Motor neuron (in vitro differentiated cells): Measurements from ENCODE around the gene CASK. TPM values are rescaled to one million over a fixed set of nuclear protein-coding genes. Genes with fewer than 3 reads are reported as not detected.

Experiments used
- ATAC-seq, 8 experiments: fragments of 200-7000 bp; cut with Tn5 transposase; replicated peaks in 6 of 8; 2 replicates each; pipeline ENCODE4 v1.8.0; 2021; ENCODE audit warnings: mild to moderate bottlenecking in 8 of 8, moderate library complexity in 8 of 8
- H3K27ac ChIP-seq, 2 donors: fragments of 250-450 bp; sonication (Bioruptor Pico); 2 replicates each; pipeline ENCODE4 v1.9.0; 2021; ENCODE audit warnings: antibody characterized with exemption in 2 of 2, mild to moderate bottlenecking in 2 of 2, moderate library complexity in 1 of 2
- H3K4me1 ChIP-seq, 2 donors: fragments of 250-450 bp; sonication (Bioruptor Pico); replicated peaks in 1 of 2; 2 replicates each; pipeline ENCODE4 v1.6.1; 2021; ENCODE audit warnings: antibody characterized with exemption in 2 of 2, mild to moderate bottlenecking in 2 of 2, moderate library complexity in 1 of 2
- H3K4me3 ChIP-seq, 5 donors: fragments of 250-450 bp; sonication (Bioruptor Pico); 2 replicates each; pipeline ENCODE4 v1.9.0; 2021; ENCODE audit warnings: antibody characterized with exemption in 5 of 5, mild to moderate bottlenecking in 5 of 5, moderate library complexity in 4 of 5
- WGBS, 10 experiments: fragments of 450-650 bp; shearing (Covaris generic); methylation state at CpG; one replicate each; pipeline ENCODE4 v1.0.0; 2022; 5-methylcytosine and 5-hydroxymethylcytosine counted together
- in situ Hi-C, 9 experiments: fragments of 400-800 bp; cut with MboI; loops; one replicate each; pipeline ENCODE4 v1.15.0; 2021; ENCODE audit warnings: low sequenced_read_pairs in 9 of 9, low pct_unique_long_range_greater_than_20kb in 2 of 9; ENCODE audit not compliant: unreplicated experiment in 9 of 9
- total RNA-seq, 8 experiments: library from RNA; unstranded; fragments of 300-600 nt; gene quantifications; 2 replicates each; pipeline versions ENCODE4 v1.2.3 to v1.2.4, GENCODE V29; 2022

Gene CASK
- total RNA-seq, 8 experiments from 2014 or later: 15.6 to 51.7 (median 41.5) TPM

GRCh38 chrX:41796577-41796976 is 126.8 kb downstream of the CASK start:
- H3K4me1 ChIP-seq: no peaks in the 10 kb centered on the region
- 20 to 63% methylated on average over 1 of the region's 1 CpG; no CpG with 5 or more reads in 8 of the 10 experiments for WGBS, 10 experiments
- H3K4me3 ChIP-seq: no peak overlapping the region
- no peak for ATAC-seq
- H3K27ac ChIP-seq: no peak overlapping the region
- in situ Hi-C loops: loop anchor here in 1 of 9 experiments (25.0 kb wide), 1 partner anchor 1766 kb away; no protein-coding TSS in a partner anchor

GRCh38 chrX:41796046-41796445 is 127.3 kb downstream of the CASK start:
- no peak for ATAC-seq
- Histone ChIP-seq H3K4me3 (no peak overlapping the region), H3K4me1 (no peaks in the 10 kb centered on the region), H3K27ac (no peak overlapping the region)
- WGBS, 10 experiments: 0 to 100% (median 100%) methylated on average over 1 of the region's 1 CpG; no CpG with 5 or more reads in 5 of the 10 experiments
- in situ Hi-C loops: loop anchor here in 1 of 9 experiments (25.0 kb wide), 1 partner anchor 1766 kb away; no protein-coding TSS in a partner anchor

- in situ Hi-C loops: loop anchor here in 1 of 9 experiments (25.0 kb wide), 1 partner anchor 1773 kb away; no protein-coding TSS in a partner anchor
- no peak overlapping the region for H3K27ac ChIP-seq
- no peak for ATAC-seq
- H3K4me3 ChIP-seq: no peak overlapping the region
- 5 to 100% (median 78%) methylated on average over 1 to 2 of the region's 2 CpGs; no CpG with 5 or more reads in 3 of the 10 experiments for whole genome bisulfite sequencing, 10 experiments
- no peaks in the 10 kb centered on the region for H3K4me1 ChIP-seq
Measured at GRCh38 chrX:41789374-41789773, 134.0 kb downstream of the CASK start.

GRCh38 chrX:41785685-41786084 is 137.7 kb downstream of the CASK start:
- Histone ChIP-seq H3K27ac (no peak overlapping the region), H3K4me3 (no peak overlapping the region), H3K4me1 (no peaks in the 10 kb centered on the region)
- no peak for ATAC-seq
- in situ Hi-C loops: loop anchor here in 1 of 9 experiments (25.0 kb wide), 1 partner anchor 1777 kb away; no protein-coding TSS in a partner anchor
- 17 to 100% (median 60%) methylated on average over 1 of the region's 2 CpGs; no CpG with 5 or more reads in 7 of the 10 experiments for WGBS, 10 experiments

DNA sequence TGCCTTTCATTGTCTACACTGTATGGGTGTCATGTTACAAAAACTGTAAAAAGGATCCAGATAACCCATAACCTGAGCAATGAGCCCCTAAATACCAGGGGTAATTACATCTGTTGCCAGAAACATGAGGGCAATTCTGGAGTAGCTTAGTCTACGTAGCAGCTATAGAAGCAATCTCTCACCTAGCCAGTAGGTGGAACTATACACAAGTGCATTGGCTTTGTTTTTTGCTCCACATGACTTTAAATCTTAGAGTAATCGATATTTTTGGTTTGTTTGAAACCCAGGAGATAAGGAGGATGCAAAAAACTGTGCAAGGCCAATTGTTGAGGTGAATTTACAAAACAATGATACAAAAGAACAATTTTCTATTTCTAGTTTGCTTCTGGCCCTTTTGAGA is 141.9 kb downstream of the CASK start:
- no peak overlapping the region for H3K4me3 ChIP-seq
- no peak overlapping the region for H3K27ac ChIP-seq
- 0 to 21% (median 20%) methylated on average over 1 to 2 of the region's 2 CpGs; no CpG with 5 or more reads in 7 of the 10 experiments for WGBS, 10 experiments
- in situ Hi-C loops: loop anchor here in 1 of 9 experiments (25.0 kb wide), 1 partner anchor 1781 kb away; no protein-coding TSS in a partner anchor
- no peaks in the 10 kb centered on the region for H3K4me1 ChIP-seq
- peak in 3 of 8 experiments; percentile 29 to 34 (median 29) for ATAC-seq

GRCh38 chrX:41779941-41780340 is 143.4 kb downstream of the CASK start:
- no peak overlapping the region for H3K4me3 ChIP-seq
- no peak overlapping the region for H3K27ac ChIP-seq
- in situ Hi-C loops: loop anchor here in 1 of 9 experiments (25.0 kb wide), 1 partner anchor 1782 kb away; no protein-coding TSS in a partner anchor
- 52 to 100% (median 68%) methylated on average over 1 to 3 of the region's 3 CpGs; no CpG with 5 or more reads in 3 of the 10 experiments for WGBS, 10 experiments
- H3K4me1 ChIP-seq: no peaks in the 10 kb centered on the region
- ATAC-seq: no peak

- WGBS, 10 experiments: 60 to 78% (median 78%) methylated on average over 1 of the region's 1 CpG; no CpG with 5 or more reads in 7 of the 10 experiments
- peak in 2 of 8 experiments; percentile 35 to 68 for ATAC-seq
- Histone ChIP-seq H3K4me3 (no peak overlapping the region), H3K27ac (no peak overlapping the region), H3K4me1 (no peaks in the 10 kb centered on the region)
- in situ Hi-C loops: loop anchor here in 1 of 9 experiments (25.0 kb wide), 1 partner anchor 1783 kb away; no protein-coding TSS in a partner anchor
Measured at GRCh38 chrX:41779030-41779564, 144.3 kb downstream of the CASK start.

DNA sequence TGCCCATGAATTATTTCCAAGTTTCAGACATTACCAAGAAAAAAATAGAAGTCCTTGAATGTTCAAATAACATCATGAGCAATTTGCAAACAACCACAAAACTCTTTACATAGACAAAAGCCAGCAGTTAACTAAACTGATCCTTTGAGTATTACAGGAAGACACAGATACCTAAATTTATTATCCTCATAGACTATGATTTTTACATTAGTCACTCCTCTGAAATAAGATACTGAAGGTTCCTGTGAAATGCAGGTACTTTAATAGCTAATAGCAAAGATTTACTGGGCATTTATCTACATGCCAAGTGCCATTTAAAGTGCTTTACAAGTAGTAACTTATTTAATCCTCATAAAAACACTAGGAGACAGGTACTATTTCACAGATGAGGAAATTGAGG is 161.7 kb downstream of the CASK start:
- Histone ChIP-seq H3K4me3 (no peak overlapping the region), H3K4me1 (no peaks in the 10 kb centered on the region), H3K27ac (no peak overlapping the region)
- ATAC-seq: no peak
- in situ Hi-C loops: no loop called here

DNA sequence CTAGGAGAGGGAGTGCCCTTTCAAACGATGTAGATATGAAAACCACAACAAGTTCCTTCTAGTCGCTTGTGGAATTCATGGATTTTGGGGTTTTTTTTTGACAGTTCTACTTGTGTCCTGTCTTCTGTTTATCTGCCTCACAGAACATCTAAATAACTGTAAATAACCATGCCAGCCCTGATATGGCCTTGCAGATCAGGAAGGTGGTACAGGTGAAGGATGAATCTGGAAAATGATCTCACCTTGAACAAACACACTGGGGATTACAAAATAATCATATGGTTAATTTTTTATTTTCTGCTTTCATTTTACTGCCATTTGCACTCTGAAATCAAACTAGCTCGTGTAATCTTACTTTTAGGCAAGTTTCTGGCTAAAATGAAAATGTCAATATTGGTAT is 162.2 kb downstream of the CASK start:
- 20 to 93% (median 89%) methylated on average over 1 to 3 of the region's 3 CpGs; no CpG with 5 or more reads in 5 of the 10 experiments for WGBS, 10 experiments
- Histone ChIP-seq H3K4me1 (no peaks in the 10 kb centered on the region), H3K4me3 (no peak overlapping the region), H3K27ac (no peak overlapping the region)
- in situ Hi-C loops: no loop called here
- no peak for ATAC-seq

GRCh38 chrX:41759817-41760216 is 163.5 kb downstream of the CASK start:
- 0 to 89% (median 68%) methylated on average over 1 to 3 of the region's 3 CpGs; no CpG with 5 or more reads in 3 of the 10 experiments for WGBS, 10 experiments
- no peaks in the 10 kb centered on the region for H3K4me1 ChIP-seq
- H3K27ac ChIP-seq: no peak overlapping the region
- in situ Hi-C loops: no loop called here
- no peak overlapping the region for H3K4me3 ChIP-seq
- ATAC-seq: peak in 1 of 8 experiments; percentile 36

DNA sequence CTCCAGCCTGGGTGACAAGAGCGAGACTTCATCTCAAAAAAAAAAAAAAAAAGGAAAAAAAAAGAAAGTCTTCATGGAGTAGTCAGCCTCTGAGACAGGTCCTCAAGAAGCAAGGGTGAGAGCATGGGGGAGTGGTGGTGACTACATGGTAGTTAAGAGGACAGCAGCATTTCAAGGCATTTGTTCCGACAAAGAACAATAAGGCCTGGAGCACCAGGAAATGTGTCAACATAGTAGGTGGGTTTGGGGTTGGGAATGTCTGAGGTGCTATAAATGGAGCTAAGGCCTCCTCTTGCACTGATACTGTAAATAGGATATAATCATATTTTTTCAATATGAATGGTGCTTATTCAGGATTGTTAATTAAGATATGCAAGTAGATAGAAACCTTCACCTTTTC is 165.0 kb downstream of the CASK start:
- H3K27ac ChIP-seq: no peak overlapping the region
- in situ Hi-C loops: no loop called here
- no peak overlapping the region for H3K4me3 ChIP-seq
- H3K4me1 ChIP-seq: no peaks in the 10 kb centered on the region
- no peak for ATAC-seq
- 64 to 100% (median 83%) methylated on average over 1 to 2 of the region's 2 CpGs; no CpG with 5 or more reads in 7 of the 10 experiments for WGBS, 10 experiments

DNA sequence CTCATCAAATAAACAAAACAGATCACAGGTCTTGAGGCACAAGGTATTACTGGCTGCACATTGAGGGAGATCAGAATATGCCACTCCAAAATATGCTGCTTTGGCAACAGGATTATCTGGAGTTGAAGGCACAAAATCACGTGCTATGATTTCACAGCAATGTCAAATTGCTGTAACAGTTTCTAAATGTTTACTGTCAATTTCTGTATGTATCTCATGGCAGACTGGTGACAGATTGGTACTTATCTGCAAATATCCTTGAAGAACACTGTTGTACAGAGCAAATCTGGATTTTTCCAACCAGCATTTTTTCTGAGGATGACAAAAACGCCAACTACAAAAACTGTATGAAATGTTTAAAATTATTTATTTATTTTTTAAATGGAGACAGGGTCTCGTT is 172.6 kb downstream of the CASK start:
- ATAC-seq: no peak
- WGBS, 10 experiments: 17 to 100% (median 95%) methylated on average over 1 to 3 of the region's 3 CpGs; no CpG with 5 or more reads in 6 of the 10 experiments
- in situ Hi-C loops: no loop called here
- H3K4me3 ChIP-seq: no peak overlapping the region
- no peaks in the 10 kb centered on the region for H3K4me1 ChIP-seq
- no peak overlapping the region for H3K27ac ChIP-seq

GRCh38 chrX:41739871-41740270 is 183.5 kb downstream of the CASK start:
- in situ Hi-C loops: loop anchor here in 1 of 9 experiments (25.0 kb wide), 1 partner anchor 178 kb away; no protein-coding TSS in a partner anchor
- Histone ChIP-seq H3K4me3 (no peak overlapping the region), H3K27ac (no peak overlapping the region), H3K4me1 (no peaks in the 10 kb centered on the region)
- no peak for ATAC-seq
- 15 to 100% (median 29%) methylated on average over 1 of the region's 1 CpG; no CpG with 5 or more reads in 6 of the 10 experiments for WGBS, 10 experiments
